Measurements from ENCODE around the gene KRTAP5-5.
"Not testable (repeated sequence)": the region's sequence is repeated elsewhere in the genome, so short reads cannot be mapped to it uniquely, and the experiment has no call there.

DNA sequence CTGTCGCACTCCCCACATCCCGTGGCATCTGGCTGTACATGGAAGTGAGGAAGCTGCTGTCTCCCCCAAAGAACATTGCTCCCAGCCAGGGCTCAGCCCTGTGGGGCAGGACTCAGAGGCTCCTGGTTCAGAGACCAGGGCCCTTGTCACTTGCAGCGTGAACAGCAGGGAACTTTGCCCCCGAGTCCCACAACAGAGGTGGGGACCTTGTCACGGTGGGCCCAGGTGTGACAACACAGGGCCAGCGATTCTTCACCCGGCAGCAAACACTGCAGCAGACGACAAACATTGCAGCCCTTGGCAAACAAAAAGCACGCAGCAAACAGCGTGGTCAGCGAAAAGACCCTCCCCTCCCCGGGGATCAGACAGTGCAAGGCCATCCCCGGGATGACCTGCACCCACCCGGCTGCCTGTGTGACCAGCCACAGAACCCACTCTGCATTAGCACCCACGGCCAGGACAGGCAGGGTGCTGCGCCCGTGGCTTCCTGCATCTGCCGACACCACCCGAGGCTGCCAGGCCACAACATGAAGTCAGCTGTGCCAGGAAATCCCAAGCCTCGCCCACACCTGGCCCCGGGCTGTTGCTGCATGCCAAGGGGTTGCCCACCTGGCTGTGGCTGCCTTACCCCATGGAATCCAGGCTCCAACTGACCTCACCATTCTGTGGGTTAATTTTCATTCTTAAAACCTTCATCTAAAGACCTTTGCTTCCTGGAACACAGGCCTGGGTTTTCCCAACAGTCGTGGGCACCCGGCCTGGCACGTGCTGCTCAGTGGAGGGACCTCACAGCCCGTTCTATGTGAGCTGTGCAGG is 32.1 kb downstream of the KRTAP5-5 start:
- not testable (repeated sequence) for TF ChIP-seq SUPT20H (IDR thresholded peaks at IDR 0.05; ENCODE audit: borderline replicate concordance, control insufficient read depth, low read depth, low read length); TAF1 (IDR thresholded peaks at IDR 0.05; ENCODE audit: borderline replicate concordance, low read depth, low read length); CHD2 (IDR thresholded peaks at IDR 0.05; ENCODE audit: borderline replicate concordance, low read depth, low read length); SMC3 (IDR thresholded peaks at IDR 0.05; ENCODE audit: borderline replicate concordance, low read length); ESRRA (IDR thresholded peaks at IDR 0.05; ENCODE audit: low read length); TCF12 (IDR thresholded peaks at IDR 0.05; ENCODE audit: low read depth, low read length); ZNF217 (IDR thresholded peaks at IDR 0.05); EZH2 (IDR thresholded peaks at IDR 0.05; ENCODE audit: borderline replicate concordance, control insufficient read depth, low read depth, low read length); POLR2A (IDR thresholded peaks at IDR 0.05; ENCODE audit: low read depth, low read length); SUZ12 (IDR thresholded peaks at IDR 0.05; ENCODE audit: unreplicated experiment)
- TF ChIP-seq, protein P1, sequence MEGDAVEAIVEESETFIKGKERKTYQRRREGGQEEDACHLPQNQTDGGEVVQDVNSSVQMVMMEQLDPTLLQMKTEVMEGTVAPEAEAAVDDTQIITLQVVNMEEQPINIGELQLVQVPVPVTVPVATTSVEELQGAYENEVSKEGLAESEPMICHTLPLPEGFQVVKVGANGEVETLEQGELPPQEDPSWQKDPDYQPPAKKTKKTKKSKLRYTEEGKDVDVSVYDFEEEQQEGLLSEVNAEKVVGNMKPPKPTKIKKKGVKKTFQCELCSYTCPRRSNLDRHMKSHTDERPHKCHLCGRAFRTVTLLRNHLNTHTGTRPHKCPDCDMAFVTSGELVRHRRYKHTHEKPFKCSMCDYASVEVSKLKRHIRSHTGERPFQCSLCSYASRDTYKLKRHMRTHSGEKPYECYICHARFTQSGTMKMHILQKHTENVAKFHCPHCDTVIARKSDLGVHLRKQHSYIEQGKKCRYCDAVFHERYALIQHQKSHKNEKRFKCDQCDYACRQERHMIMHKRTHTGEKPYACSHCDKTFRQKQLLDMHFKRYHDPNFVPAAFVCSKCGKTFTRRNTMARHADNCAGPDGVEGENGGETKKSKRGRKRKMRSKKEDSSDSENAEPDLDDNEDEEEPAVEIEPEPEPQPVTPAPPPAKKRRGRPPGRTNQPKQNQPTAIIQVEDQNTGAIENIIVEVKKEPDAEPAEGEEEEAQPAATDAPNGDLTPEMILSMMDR (IDR thresholded peaks at IDR 0.05 in 2 of 3, conservative IDR thresholded peaks at IDR 0.05 in 1 of 3; ENCODE audit: control insufficient read depth in 2 of 3, extremely low read depth in 1 of 3, insufficient read depth in 1 of 3, low read depth in 3 of 3, low read length in 3 of 3): not testable (repeated sequence)
- TF ChIP-seq, protein P2, sequence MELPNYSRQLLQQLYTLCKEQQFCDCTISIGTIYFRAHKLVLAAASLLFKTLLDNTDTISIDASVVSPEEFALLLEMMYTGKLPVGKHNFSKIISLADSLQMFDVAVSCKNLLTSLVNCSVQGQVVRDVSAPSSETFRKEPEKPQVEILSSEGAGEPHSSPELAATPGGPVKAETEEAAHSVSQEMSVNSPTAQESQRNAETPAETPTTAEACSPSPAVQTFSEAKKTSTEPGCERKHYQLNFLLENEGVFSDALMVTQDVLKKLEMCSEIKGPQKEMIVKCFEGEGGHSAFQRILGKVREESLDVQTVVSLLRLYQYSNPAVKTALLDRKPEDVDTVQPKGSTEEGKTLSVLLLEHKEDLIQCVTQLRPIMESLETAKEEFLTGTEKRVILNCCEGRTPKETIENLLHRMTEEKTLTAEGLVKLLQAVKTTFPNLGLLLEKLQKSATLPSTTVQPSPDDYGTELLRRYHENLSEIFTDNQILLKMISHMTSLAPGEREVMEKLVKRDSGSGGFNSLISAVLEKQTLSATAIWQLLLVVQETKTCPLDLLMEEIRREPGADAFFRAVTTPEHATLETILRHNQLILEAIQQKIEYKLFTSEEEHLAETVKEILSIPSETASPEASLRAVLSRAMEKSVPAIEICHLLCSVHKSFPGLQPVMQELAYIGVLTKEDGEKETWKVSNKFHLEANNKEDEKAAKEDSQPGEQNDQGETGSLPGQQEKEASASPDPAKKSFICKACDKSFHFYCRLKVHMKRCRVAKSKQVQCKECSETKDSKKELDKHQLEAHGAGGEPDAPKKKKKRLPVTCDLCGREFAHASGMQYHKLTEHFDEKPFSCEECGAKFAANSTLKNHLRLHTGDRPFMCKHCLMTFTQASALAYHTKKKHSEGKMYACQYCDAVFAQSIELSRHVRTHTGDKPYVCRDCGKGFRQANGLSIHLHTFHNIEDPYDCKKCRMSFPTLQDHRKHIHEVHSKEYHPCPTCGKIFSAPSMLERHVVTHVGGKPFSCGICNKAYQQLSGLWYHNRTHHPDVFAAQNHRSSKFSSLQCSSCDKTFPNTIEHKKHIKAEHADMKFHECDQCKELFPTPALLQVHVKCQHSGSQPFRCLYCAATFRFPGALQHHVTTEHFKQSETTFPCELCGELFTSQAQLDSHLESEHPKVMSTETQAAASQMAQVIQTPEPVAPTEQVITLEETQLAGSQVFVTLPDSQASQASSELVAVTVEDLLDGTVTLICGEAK (IDR thresholded peaks at IDR 0.05; ENCODE audit: borderline replicate concordance): not testable (repeated sequence)
